ENCODE results near the gene VWF. TPM values are rescaled to one million over a fixed set of nuclear protein-coding genes. Genes with fewer than 3 reads are reported as not detected.

The VWF gene
- total RNA-seq, 4 donors from 2014 or later: 94.3 to 261 (median 162) TPM

- TF ChIP-seq POLR2A (IDR thresholded peaks at IDR 0.05): no peak
- TF ChIP-seq CTCF (IDR thresholded peaks at IDR 0.05): no peak
- TF ChIP-seq POLR2AphosphoS5 (IDR thresholded peaks at IDR 0.05): no peak
- TF ChIP-seq EP300 (IDR thresholded peaks at IDR 0.05): no peak
- H3K27me3 ChIP-seq: no peaks in the 10 kb centered on the region
- no peaks in the 10 kb centered on the region for H3K4me1 ChIP-seq
- peaks cover 0 to 8% of the 10 kb centered on the region in 2 donors for H3K36me3 ChIP-seq
- H3K9me3 ChIP-seq: no peaks in the 10 kb centered on the region
- ATAC-seq: no peak
- WGBS, 2 donors (ENCODE audit: low coverage in 1 of 2): 83% methylated on average over 1 of the region's 3 CpGs; no CpG with 5 or more reads in 1 of the 2 donors
- H3K27ac ChIP-seq: no peak overlapping the region
- H3K4me3 ChIP-seq: no peak overlapping the region
These were observed 88.0 kb downstream of the VWF start for GRCh38 chr12:6036509-6036908.

- no peak overlapping the region for H3K27ac ChIP-seq
- TF ChIP-seq POLR2A (IDR thresholded peaks at IDR 0.05) (no peak), EP300 (IDR thresholded peaks at IDR 0.05) (no peak), CTCF (IDR thresholded peaks at IDR 0.05) (no peak), POLR2AphosphoS5 (IDR thresholded peaks at IDR 0.05) (no peak)
- peaks cover 0 to 8% of the 10 kb centered on the region in 2 donors for H3K36me3 ChIP-seq
- H3K9me3 ChIP-seq: no peaks in the 10 kb centered on the region
- no peaks in the 10 kb centered on the region for H3K27me3 ChIP-seq
- H3K4me1 ChIP-seq: no peaks in the 10 kb centered on the region
- H3K4me3 ChIP-seq: no peak overlapping the region
- no peak for ATAC-seq
- WGBS, 2 donors (ENCODE audit: low coverage in 1 of 2): 100% methylated on average over 4 of the region's 9 CpGs; no CpG with 5 or more reads in 1 of the 2 donors
These were observed 89.9 kb downstream of the VWF start for GRCh38 chr12:6034596-6034995.

GRCh38 chr12:6033546-6033945 is 90.9 kb downstream of the VWF start:
- 20% methylated on average over 1 of the region's 8 CpGs; no CpG with 5 or more reads in 1 of the 2 donors for WGBS, 2 donors (ENCODE audit: low coverage in 1 of 2)

GRCh38 chr12:6032726-6033125 is 91.7 kb downstream of the VWF start:
- ATAC-seq: no peak
- H3K9me3 ChIP-seq: peaks cover 0 to 4% (median 0%) of the 10 kb centered on the region in 3 donors
- peaks cover 0 to 8% of the 10 kb centered on the region in 2 donors for H3K36me3 ChIP-seq
- H3K4me1 ChIP-seq: no peaks in the 10 kb centered on the region
- no peak overlapping the region for H3K4me3 ChIP-seq
- TF ChIP-seq POLR2A (IDR thresholded peaks at IDR 0.05): no peak
- no peak for TF ChIP-seq EP300 (IDR thresholded peaks at IDR 0.05)
- TF ChIP-seq CTCF (IDR thresholded peaks at IDR 0.05): no peak
- TF ChIP-seq POLR2AphosphoS5 (IDR thresholded peaks at IDR 0.05): no peak
- WGBS, 2 donors (ENCODE audit: low coverage in 1 of 2): 84 to 99% methylated on average over 8 of the region's 8 CpGs
- no peaks in the 10 kb centered on the region for H3K27me3 ChIP-seq
- no peak overlapping the region for H3K27ac ChIP-seq

More at GRCh38 chr12:6033546-6033945, 90.9 kb downstream of the VWF start:
- no peaks in the 10 kb centered on the region for H3K27me3 ChIP-seq
- peaks cover 0 to 8% of the 10 kb centered on the region in 2 donors for H3K36me3 ChIP-seq
- H3K4me3 ChIP-seq: no peak overlapping the region
- no peaks in the 10 kb centered on the region for H3K9me3 ChIP-seq
- no peak for TF ChIP-seq POLR2AphosphoS5 (IDR thresholded peaks at IDR 0.05)
- no peak for ATAC-seq
- no peak overlapping the region for H3K27ac ChIP-seq
- H3K4me1 ChIP-seq: no peaks in the 10 kb centered on the region

GRCh38 chr12:6031001-6031400 is 93.5 kb downstream of the VWF start:
- TF ChIP-seq POLR2A (IDR thresholded peaks at IDR 0.05): no peak
- no peak for TF ChIP-seq POLR2AphosphoS5 (IDR thresholded peaks at IDR 0.05)
- no peak for TF ChIP-seq CTCF (IDR thresholded peaks at IDR 0.05)
- TF ChIP-seq EP300 (IDR thresholded peaks at IDR 0.05): no peak
- Histone ChIP-seq H3K36me3 (peaks cover 0 to 8% of the 10 kb centered on the region in 2 donors), H3K27me3 (no peaks in the 10 kb centered on the region), H3K9me3 (peaks cover 0 to 12% (median 0%) of the 10 kb centered on the region in 3 donors), H3K27ac (no peak overlapping the region), H3K4me1 (no peaks in the 10 kb centered on the region), H3K4me3 (no peak overlapping the region)
- no peak for ATAC-seq
- 84% methylated on average over 8 of the region's 8 CpGs; no CpG with 5 or more reads in 1 of the 2 donors for WGBS, 2 donors (ENCODE audit: low coverage in 1 of 2)

All from gastroesophageal sphincter (tissue), 4 donors.